ENCODE measurements around the gene CLCNKA. TPM values are rescaled to one million over a fixed set of nuclear protein-coding genes. Genes with fewer than 3 reads are reported as not detected.
A peak's percentile ranks its signal among the peaks of the same experiment; 100 is the strongest.

CLCNKA gene
- total and polyA plus RNA-seq, 2 experiments from 2014 or later: 1.3 TPM

DNA sequence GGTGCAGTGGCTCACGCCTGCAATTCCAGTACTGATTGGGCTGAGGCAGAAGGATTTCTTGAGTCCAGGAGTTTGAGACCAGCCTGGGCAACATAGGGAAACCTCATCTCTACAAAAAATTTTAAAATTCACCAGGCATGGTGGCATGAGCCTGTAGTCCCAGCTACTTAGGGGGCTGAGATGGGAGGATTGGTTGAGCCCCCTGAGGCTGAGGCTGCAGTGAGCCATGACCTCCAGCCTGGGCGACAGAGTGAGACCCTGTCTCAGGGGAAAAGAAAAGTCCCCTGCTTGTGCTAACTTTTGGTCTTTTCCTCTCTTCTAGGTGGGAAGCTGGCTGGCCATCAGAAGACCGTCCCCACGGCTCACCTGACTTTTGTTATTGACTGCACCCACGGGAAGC, 16.2 kb upstream of the CLCNKA start:
- no peaks in the 10 kb centered on the region for H3K9me3 ChIP-seq (ENCODE audit: low read depth)
- no peaks in the 10 kb centered on the region for H4K20me1 ChIP-seq (ENCODE audit: insufficient read depth, poor library complexity, severe bottlenecking)
- TF ChIP-seq, protein P1, sequence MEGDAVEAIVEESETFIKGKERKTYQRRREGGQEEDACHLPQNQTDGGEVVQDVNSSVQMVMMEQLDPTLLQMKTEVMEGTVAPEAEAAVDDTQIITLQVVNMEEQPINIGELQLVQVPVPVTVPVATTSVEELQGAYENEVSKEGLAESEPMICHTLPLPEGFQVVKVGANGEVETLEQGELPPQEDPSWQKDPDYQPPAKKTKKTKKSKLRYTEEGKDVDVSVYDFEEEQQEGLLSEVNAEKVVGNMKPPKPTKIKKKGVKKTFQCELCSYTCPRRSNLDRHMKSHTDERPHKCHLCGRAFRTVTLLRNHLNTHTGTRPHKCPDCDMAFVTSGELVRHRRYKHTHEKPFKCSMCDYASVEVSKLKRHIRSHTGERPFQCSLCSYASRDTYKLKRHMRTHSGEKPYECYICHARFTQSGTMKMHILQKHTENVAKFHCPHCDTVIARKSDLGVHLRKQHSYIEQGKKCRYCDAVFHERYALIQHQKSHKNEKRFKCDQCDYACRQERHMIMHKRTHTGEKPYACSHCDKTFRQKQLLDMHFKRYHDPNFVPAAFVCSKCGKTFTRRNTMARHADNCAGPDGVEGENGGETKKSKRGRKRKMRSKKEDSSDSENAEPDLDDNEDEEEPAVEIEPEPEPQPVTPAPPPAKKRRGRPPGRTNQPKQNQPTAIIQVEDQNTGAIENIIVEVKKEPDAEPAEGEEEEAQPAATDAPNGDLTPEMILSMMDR (IDR thresholded peaks at IDR 0.05; ENCODE audit: poor library complexity): no peak
- no peak for TF ChIP-seq EZH2phosphoT487 (IDR thresholded peaks at IDR 0.05; ENCODE audit: low read depth, severe bottlenecking, unreplicated experiment)
- no peak for TF ChIP-seq EZH2 (IDR thresholded peaks at IDR 0.05; ENCODE audit: borderline replicate concordance)
- no peaks in the 10 kb centered on the region for H3K4me1 ChIP-seq (ENCODE audit: insufficient read depth)
- H3K27ac ChIP-seq: no peak overlapping the region
- H3K36me3 ChIP-seq (replicated peaks; ENCODE audit: insufficient read depth, low read depth): no peaks in the 10 kb centered on the region
- 88% methylated on average over 5 of the region's 5 CpGs for WGBS (ENCODE audit: low lambda C conversion rate, missing lambda C conversion rate)
- no peaks in the 10 kb centered on the region for H3K79me2 ChIP-seq
- no peaks in the 10 kb centered on the region for H3K27me3 ChIP-seq
- no peak overlapping the region for H3K4me2 ChIP-seq
- no peak overlapping the region for H2AFZ ChIP-seq
- no peaks in the 10 kb centered on the region for H3K9me2 ChIP-seq (replicated peaks; ENCODE audit: insufficient read depth)
- no peak for DNase-seq (ENCODE audit: low spot score)
- H3K4me3 ChIP-seq: no peak overlapping the region

- no peaks in the 10 kb centered on the region for H4K20me1 ChIP-seq (ENCODE audit: insufficient read depth, poor library complexity, severe bottlenecking)
- H3K9me3 ChIP-seq (ENCODE audit: low read depth): no peaks in the 10 kb centered on the region
- no peaks in the 10 kb centered on the region for H3K4me1 ChIP-seq (ENCODE audit: insufficient read depth)
- no peak overlapping the region for H3K4me2 ChIP-seq
- 88% methylated on average over 11 of the region's 11 CpGs for WGBS (ENCODE audit: low lambda C conversion rate, missing lambda C conversion rate)
- no peaks in the 10 kb centered on the region for H3K9me2 ChIP-seq (replicated peaks; ENCODE audit: insufficient read depth)
- H3K36me3 ChIP-seq (replicated peaks; ENCODE audit: insufficient read depth, low read depth): no peaks in the 10 kb centered on the region
- no peak overlapping the region for H2AFZ ChIP-seq
- DNase-seq (ENCODE audit: low spot score): no peak
- TF ChIP-seq EZH2phosphoT487 (IDR thresholded peaks at IDR 0.05; ENCODE audit: low read depth, severe bottlenecking, unreplicated experiment) (no peak), EZH2 (IDR thresholded peaks at IDR 0.05; ENCODE audit: borderline replicate concordance) (no peak)
- TF ChIP-seq, protein P1 (IDR thresholded peaks at IDR 0.05; ENCODE audit: poor library complexity): no peak
- H3K27me3 ChIP-seq: no peaks in the 10 kb centered on the region
- H3K79me2 ChIP-seq: no peaks in the 10 kb centered on the region
- H3K4me3 ChIP-seq: no peak overlapping the region
- H3K27ac ChIP-seq: no peak overlapping the region
These were observed 15.8 kb upstream of the CLCNKA start for GRCh38 chr1:16006010-16006409.

GRCh38 chr1:16006552-16007485, 15.0 kb upstream of the CLCNKA start:
- no peaks in the 10 kb centered on the region for H3K9me2 ChIP-seq (replicated peaks; ENCODE audit: insufficient read depth)
- TF ChIP-seq EZH2 (IDR thresholded peaks at IDR 0.05; ENCODE audit: borderline replicate concordance): no peak
- TF ChIP-seq, protein P1 (IDR thresholded peaks at IDR 0.05; ENCODE audit: poor library complexity): peak; percentile 9
- H3K4me3 ChIP-seq: no peak overlapping the region
- no peaks in the 10 kb centered on the region for H3K4me1 ChIP-seq (ENCODE audit: insufficient read depth)
- H3K27ac ChIP-seq: no peak overlapping the region
- H3K4me2 ChIP-seq: no peak overlapping the region
- H3K27me3 ChIP-seq: no peaks in the 10 kb centered on the region
- H3K79me2 ChIP-seq: no peaks in the 10 kb centered on the region
- no peaks in the 10 kb centered on the region for H4K20me1 ChIP-seq (ENCODE audit: insufficient read depth, poor library complexity, severe bottlenecking)
- H3K36me3 ChIP-seq (replicated peaks; ENCODE audit: insufficient read depth, low read depth): no peaks in the 10 kb centered on the region
- no peak for DNase-seq (ENCODE audit: low spot score)
- H3K9me3 ChIP-seq (ENCODE audit: low read depth): no peaks in the 10 kb centered on the region
- H2AFZ ChIP-seq: no peak overlapping the region
- WGBS (ENCODE audit: low lambda C conversion rate, missing lambda C conversion rate): 72% methylated on average over 9 of the region's 9 CpGs
